Ectodermal cell (in vitro differentiated cells): ENCODE measurements around the gene ARMC12.
A peak's percentile ranks its signal among the peaks of the same experiment; 100 is the strongest.

ENCODE experiments used
- H3K27ac ChIP-seq: 2 replicates; pipeline ENCODE4 v1.7.0; 2013; ENCODE audit warnings: mild to moderate bottlenecking, low read depth, low read length; ENCODE audit not compliant: insufficient read depth, poor library complexity, severe bottlenecking
- H3K27me3 ChIP-seq: 2 replicates; pipeline ENCODE4 v1.7.0; 2013; ENCODE audit warnings: mild to moderate bottlenecking, low read length; ENCODE audit not compliant: insufficient read depth, control insufficient read depth, poor library complexity, severe bottlenecking
- H3K36me3 ChIP-seq: one replicate; pipeline ENCODE4 v1.7.0; 2013; ENCODE audit warnings: low read length; ENCODE audit not compliant: control insufficient read depth, insufficient read depth
- H3K4me1 ChIP-seq: one replicate; pipeline ENCODE4 v1.7.0; 2013; ENCODE audit warnings: low read length; ENCODE audit not compliant: control insufficient read depth, insufficient read depth
- H3K4me3 ChIP-seq: 2 replicates; pipeline ENCODE4 v1.7.0; 2013; ENCODE audit warnings: low read depth, low read length, control low read depth; ENCODE audit not compliant: insufficient read depth
- H3K9me3 ChIP-seq: 2 replicates; pipeline ENCODE4 v1.7.0; 2013; ENCODE audit warnings: mild to moderate bottlenecking, low read length, moderate library complexity; ENCODE audit not compliant: control insufficient read depth
- WGBS, 2 experiments: methylation state at CpG; one replicate each; pipeline ENCODE4 v1.1.7; 2013; ENCODE audit warnings: missing lambda C conversion rate in 2 of 2; 5-methylcytosine and 5-hydroxymethylcytosine counted together

Gene ARMC12

GRCh38 chr6:35718911-35719381 lies 17.9 kb upstream of the ARMC12 start:
- H3K9me3 ChIP-seq = no peaks in the 10 kb centered on the region
- no peaks in the 10 kb centered on the region for H3K27me3 ChIP-seq
- H3K27ac ChIP-seq = no peak overlapping the region
- no peaks in the 10 kb centered on the region for H3K36me3 ChIP-seq
- WGBS, 2 experiments = 90 to 94% methylated on average over 2 of the region's 2 CpGs
- peaks cover 22% of the 10 kb centered on the region for H3K4me1 ChIP-seq
- H3K4me3 ChIP-seq = no peak overlapping the region

GRCh38 chr6:35719404-35719829 lies 17.4 kb upstream of the ARMC12 start:
- Histone ChIP-seq H3K27ac (peak overlapping the region; percentile 63), H3K27me3 (no peaks in the 10 kb centered on the region), H3K36me3 (no peaks in the 10 kb centered on the region), H3K9me3 (no peaks in the 10 kb centered on the region), H3K4me3 (no peak overlapping the region), H3K4me1 (peaks cover 24% of the 10 kb centered on the region)
- WGBS, 2 experiments = 80 to 92% methylated on average over 5 of the region's 5 CpGs

- Histone ChIP-seq H3K36me3 (no peaks in the 10 kb centered on the region), H3K9me3 (no peaks in the 10 kb centered on the region), H3K4me3 (peak overlapping the region; percentile 6), H3K27ac (peak overlapping the region; percentile 63), H3K27me3 (no peaks in the 10 kb centered on the region), H3K4me1 (peaks cover 30% of the 10 kb centered on the region)
- WGBS, 2 experiments = 27 to 31% methylated on average over 21 of the region's 21 CpGs
Measured at GRCh38 chr6:35719830-35720733, 16.8 kb upstream of the ARMC12 start.

DNA sequence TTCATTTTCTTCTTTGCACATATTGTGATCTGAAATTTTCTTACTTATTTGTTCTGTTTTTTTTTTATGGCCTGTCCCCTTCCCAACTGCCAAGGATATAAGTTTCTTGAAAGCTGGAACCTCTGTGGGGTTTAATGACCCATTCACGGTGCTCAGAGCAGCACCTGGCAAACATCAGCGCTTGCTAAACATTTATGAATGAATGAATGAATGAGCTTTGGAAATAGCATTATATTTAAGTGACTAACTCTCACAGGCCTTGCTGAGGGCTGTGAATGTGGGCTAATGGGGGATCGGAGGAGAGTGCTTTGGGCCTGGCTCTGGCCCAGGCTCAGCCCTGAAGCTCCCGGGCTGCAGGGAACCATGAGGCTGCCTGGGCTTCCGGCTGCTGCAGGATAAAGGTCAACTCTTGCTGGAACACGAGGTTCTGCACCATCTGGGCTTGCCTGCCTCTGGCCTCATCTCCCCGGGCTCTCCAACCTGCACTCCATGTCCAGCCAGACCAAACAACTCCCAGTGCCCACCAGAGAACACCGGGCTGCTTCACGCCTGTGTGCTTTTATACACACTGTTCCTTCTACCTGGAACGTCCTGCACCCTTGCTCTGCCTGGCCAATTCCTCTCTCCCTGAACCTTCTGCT lies 14.6 kb upstream of the ARMC12 start:
- WGBS, 2 experiments = 90 to 92% methylated on average over 10 of the region's 10 CpGs
- H3K4me1 ChIP-seq = peaks cover 52% of the 10 kb centered on the region
- H3K9me3 ChIP-seq = no peaks in the 10 kb centered on the region
- no peaks in the 10 kb centered on the region for H3K27me3 ChIP-seq
- no peaks in the 10 kb centered on the region for H3K36me3 ChIP-seq
- H3K27ac ChIP-seq = no peak overlapping the region
- H3K4me3 ChIP-seq = no peak overlapping the region

GRCh38 chr6:35723587-35723986 lies 13.2 kb upstream of the ARMC12 start:
- Histone ChIP-seq H3K9me3 (no peaks in the 10 kb centered on the region), H3K4me1 (peaks cover 53% of the 10 kb centered on the region), H3K36me3 (no peaks in the 10 kb centered on the region), H3K4me3 (no peak overlapping the region), H3K27me3 (no peaks in the 10 kb centered on the region), H3K27ac (no peak overlapping the region)
- WGBS, 2 experiments = 91 to 95% methylated on average over 2 of the region's 2 CpGs

DNA sequence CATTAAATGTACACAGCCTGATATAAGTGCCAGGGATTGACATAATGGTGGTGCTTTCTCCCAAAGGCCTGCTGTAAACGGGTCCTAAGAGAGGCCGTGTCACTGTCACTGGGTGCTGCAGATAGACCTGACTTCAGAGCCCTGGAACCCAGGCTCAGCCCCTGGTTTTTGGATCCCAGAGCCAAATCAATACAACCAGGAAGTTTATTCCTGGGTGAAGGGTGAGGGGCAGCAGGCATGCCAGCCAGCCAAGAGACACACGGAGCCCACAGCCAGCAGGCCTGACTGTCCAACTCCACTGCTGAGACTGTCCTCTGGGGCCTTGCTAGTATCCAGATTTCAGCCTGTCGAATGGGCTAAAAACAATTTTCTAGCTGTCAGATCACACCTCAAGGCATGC lies 12.8 kb upstream of the ARMC12 start:
- H3K4me3 ChIP-seq = no peak overlapping the region
- H3K27ac ChIP-seq = no peak overlapping the region
- H3K36me3 ChIP-seq = no peaks in the 10 kb centered on the region
- H3K27me3 ChIP-seq = no peaks in the 10 kb centered on the region
- H3K9me3 ChIP-seq = no peaks in the 10 kb centered on the region
- peaks cover 54% of the 10 kb centered on the region for H3K4me1 ChIP-seq
- WGBS, 2 experiments = 92 to 95% methylated on average over 4 of the region's 4 CpGs

GRCh38 chr6:35724471-35724870 lies 12.4 kb upstream of the ARMC12 start:
- Histone ChIP-seq H3K27me3 (no peaks in the 10 kb centered on the region), H3K36me3 (no peaks in the 10 kb centered on the region), H3K4me3 (no peak overlapping the region), H3K4me1 (peaks cover 58% of the 10 kb centered on the region), H3K27ac (no peak overlapping the region), H3K9me3 (no peaks in the 10 kb centered on the region)
- WGBS, 2 experiments = 85% methylated on average over 2 of the region's 2 CpGs

- Histone ChIP-seq H3K36me3 (no peaks in the 10 kb centered on the region), H3K4me3 (no peak overlapping the region), H3K4me1 (peaks cover 57% of the 10 kb centered on the region), H3K9me3 (no peaks in the 10 kb centered on the region), H3K27me3 (no peaks in the 10 kb centered on the region), H3K27ac (no peak overlapping the region)
- 58 to 66% methylated on average over 5 of the region's 5 CpGs for WGBS, 2 experiments
Measured at GRCh38 chr6:35725081-35725708, 11.6 kb upstream of the ARMC12 start.

DNA sequence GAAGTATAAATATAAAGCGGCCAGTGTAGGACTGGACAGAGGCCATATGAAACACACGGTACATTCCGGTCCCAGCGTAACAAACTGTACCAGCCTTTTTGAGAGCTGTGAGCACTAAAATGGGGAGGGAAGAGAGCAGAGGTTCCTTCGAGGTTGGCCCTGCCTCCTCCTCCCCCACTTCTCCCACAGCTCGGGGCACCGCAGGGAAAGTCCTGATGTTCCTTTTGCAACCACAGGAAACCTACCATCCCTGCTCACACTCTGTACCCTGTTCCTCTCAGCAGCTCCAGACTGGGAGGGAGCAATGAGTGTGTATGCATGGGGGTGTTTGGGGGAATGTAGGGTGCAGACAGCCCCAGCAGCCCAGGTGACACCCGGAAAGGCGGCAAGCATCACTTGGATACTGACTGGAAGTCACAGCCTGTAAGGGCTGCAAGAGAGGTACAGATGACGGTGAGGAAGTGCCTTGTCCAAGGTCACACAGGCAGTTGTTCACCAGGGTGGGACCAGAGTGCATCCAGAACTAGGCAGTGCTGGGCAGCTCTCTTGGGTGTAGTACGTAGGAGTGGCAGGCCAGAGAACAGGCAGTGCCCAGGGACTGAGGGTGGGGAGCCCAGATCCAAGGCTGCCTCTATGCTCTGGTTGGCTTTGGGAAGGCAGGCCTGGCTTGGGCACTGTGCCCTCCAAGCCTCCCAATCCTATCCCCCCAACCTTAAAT lies 11.0 kb upstream of the ARMC12 start:
- Histone ChIP-seq H3K4me1 (peaks cover 51% of the 10 kb centered on the region), H3K36me3 (no peaks in the 10 kb centered on the region), H3K9me3 (no peaks in the 10 kb centered on the region), H3K27ac (no peak overlapping the region), H3K27me3 (no peaks in the 10 kb centered on the region), H3K4me3 (no peak overlapping the region)
- 81 to 84% methylated on average over 11 of the region's 11 CpGs for WGBS, 2 experiments
